ENCODE results near the gene TRIM54. TPM values are rescaled to one million over a fixed set of nuclear protein-coding genes. Genes with fewer than 3 reads are reported as not detected.

Gene TRIM54
- total and polyA plus RNA-seq, 2 of the 8 experiments (the other 6 are each of a cell fraction or from before 2014, with no cell fraction given), result 3.9 to 5.8 TPM

GRCh38 chr2:27271631-27272340 is 10.4 kb upstream of the TRIM54 start:
- Histone ChIP-seq H3K4me3 (ENCODE audit: extremely low read depth in 1 of 4, insufficient read depth in 2 of 4, low read depth in 3 of 4, low read length in 4 of 4) (no peak overlapping the region), H3K23me2 (ENCODE audit: low read depth, low read length) (no peaks in the 10 kb centered on the region), H2BK120ac (replicated peaks; ENCODE audit: low read depth, low read length) (no peak overlapping the region), H3K4ac (replicated peaks; ENCODE audit: insufficient read length, low read depth, low read length) (no peak overlapping the region), H3K14ac (ENCODE audit: insufficient read length) (no peak overlapping the region), H3K36me3 (ENCODE audit: control insufficient read depth in 2 of 4, insufficient read depth in 4 of 4, low read length in 3 of 4) (no peaks in the 10 kb centered on the region), H3K4me2 (ENCODE audit: insufficient read depth in 1 of 2, low read depth in 2 of 2, low read length in 2 of 2) (no peak overlapping the region), H3K23ac (ENCODE audit: insufficient read length) (no peak overlapping the region), H4K20me1 (replicated peaks in 1 of 2; ENCODE audit: control insufficient read depth in 1 of 2, insufficient read depth in 2 of 2, low read length in 2 of 2) (no peaks in the 10 kb centered on the region), H2BK5ac (ENCODE audit: low read depth, low read length) (no peak overlapping the region), H3K56ac (replicated peaks; ENCODE audit: insufficient read length, low read depth, low read length) (no peak overlapping the region), H2BK20ac (ENCODE audit: low read length) (peak overlapping the region; percentile 16; the same call in 1 of the 2 replicates), H3K27me3 (replicated peaks in 1 of 4; ENCODE audit: control insufficient read depth in 3 of 4, extremely low read depth in 1 of 4, insufficient read depth in 3 of 4, low read length in 3 of 4) (peaks cover 0 to 7% (median 2%) of the 10 kb centered on the region in 4 experiments; a peak in 2 of 7 replicates), H3K9ac (replicated peaks in 1 of 4; ENCODE audit: extremely low read depth in 1 of 4, low read depth in 3 of 4, low read length in 3 of 4) (no peak overlapping the region), H3K27ac (ENCODE audit: low read depth, low read length) (no peak overlapping the region), H2BK15ac (ENCODE audit: low read length) (no peak overlapping the region), H4K5ac (ENCODE audit: insufficient read length, low read depth, low read length) (no peak overlapping the region), H3K79me2 (ENCODE audit: control insufficient read depth in 1 of 2, insufficient read depth in 2 of 2, low read length in 2 of 2) (no peaks in the 10 kb centered on the region), H3K18ac (ENCODE audit: extremely low read depth, low read length) (no peak overlapping the region), H3K79me1 (ENCODE audit: low read depth, low read length) (no peaks in the 10 kb centered on the region), H2BK12ac (ENCODE audit: low read depth, low read length) (no peak overlapping the region), H4K91ac (replicated peaks; ENCODE audit: insufficient read length, low read length) (no peak overlapping the region), H2AFZ (ENCODE audit: low read length) (no peak overlapping the region), H2AK5ac (ENCODE audit: low read depth, low read length) (no peak overlapping the region), H3K9me3 (ENCODE audit: insufficient read depth in 2 of 2, low read depth in 1 of 2, low read length in 1 of 2) (no peaks in the 10 kb centered on the region), H4K8ac (ENCODE audit: extremely low read depth, insufficient read depth, low read length) (no peak overlapping the region), H3K4me1 (replicated peaks in 1 of 4; ENCODE audit: control insufficient read depth in 3 of 4, insufficient read depth in 4 of 4, low read length in 3 of 4) (peaks cover 0 to 5% (median 0%) of the 10 kb centered on the region in 4 experiments; a peak in 2 of 7 replicates)
- CTCF ChIA-PET (ENCODE audit: partially characterized antibody), result interaction anchor here (1.1 to 14.1 kb wide), 10 partner anchors 8 to 329 kb away, joined by 3 to 288 read pairs (median 16); partner anchors contain the start of genes DNAJC5G, SLC30A3 and TRIM54
- TF ChIP-seq FOSL1 (IDR thresholded peaks at IDR 0.05; ENCODE audit: insufficient read depth, low read depth, low read length) (no peak), EZH2 (IDR thresholded peaks at IDR 0.05; ENCODE audit: low read depth, low read length, severe bottlenecking) (no peak), BACH1 (IDR thresholded peaks at IDR 0.05; ENCODE audit: low read length) (no peak), TAF1 (IDR thresholded peaks at IDR 0.05; ENCODE audit: low read depth, low read length) (no peak), JUND (IDR thresholded peaks at IDR 0.05; ENCODE audit: low read length) (no peak), CHD1 (IDR thresholded peaks at IDR 0.05; ENCODE audit: low read depth, low read length) (no peak), MAX (IDR thresholded peaks at IDR 0.05) (no peak), CBX8 (IDR thresholded peaks at IDR 0.05; ENCODE audit: borderline replicate concordance, low read depth, low read length) (no peak)
- TF ChIP-seq, protein P1, sequence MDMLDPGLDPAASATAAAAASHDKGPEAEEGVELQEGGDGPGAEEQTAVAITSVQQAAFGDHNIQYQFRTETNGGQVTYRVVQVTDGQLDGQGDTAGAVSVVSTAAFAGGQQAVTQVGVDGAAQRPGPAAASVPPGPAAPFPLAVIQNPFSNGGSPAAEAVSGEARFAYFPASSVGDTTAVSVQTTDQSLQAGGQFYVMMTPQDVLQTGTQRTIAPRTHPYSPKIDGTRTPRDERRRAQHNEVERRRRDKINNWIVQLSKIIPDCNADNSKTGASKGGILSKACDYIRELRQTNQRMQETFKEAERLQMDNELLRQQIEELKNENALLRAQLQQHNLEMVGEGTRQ (IDR thresholded peaks at IDR 0.05; ENCODE audit: low read length), result no peak
- WGBS, 2 experiments (ENCODE audit: extremely low coverage in 1 of 2, insufficient coverage in 1 of 2, insufficient read length in 1 of 2, insufficient replicate concordance in 2 of 2, low coverage in 1 of 2, low lambda C conversion rate in 2 of 2, missing lambda C conversion rate in 1 of 2), result 83% methylated on average over 11 of the region's 11 CpGs; no CpG with 5 or more reads in 1 of the 2 experiments
- DNase-seq (ENCODE audit: low read depth in 1 of 2, low spot score in 2 of 2) (no peak), FAIRE-seq (no peak)
- POLR2A ChIA-PET (ENCODE audit: partially characterized antibody), result interaction anchor here (1.0 to 4.9 kb wide), 5 partner anchors 10 to 50 kb away, joined by 3 to 22 read pairs (median 4); partner anchors contain the start of genes TRIM54 and UCN

All from H1 (cell line).